GM18526 (cell line): Measurements from ENCODE around the gene CIB4.

ENCODE experiments used
- POLR2A ChIP-seq: IDR thresholded peaks from 3 replicates; pipeline ENCODE4 v1.6.1; 2011; ENCODE audit not compliant: insufficient read length; ENCODE audit errors: extremely low read depth

Gene CIB4

GRCh38 chr2:26598336-26598995 lies 42.7 kb downstream of the CIB4 start:
- TF ChIP-seq POLR2A = no peak

GRCh38 chr2:26597197-26597596 lies 44.0 kb downstream of the CIB4 start:
- no peak for TF ChIP-seq POLR2A

GRCh38 chr2:26595146-26595545 lies 46.0 kb downstream of the CIB4 start:
- TF ChIP-seq POLR2A = no peak

GRCh38 chr2:26591619-26592505 lies 49.3 kb downstream of the CIB4 start:
- TF ChIP-seq POLR2A = no peak

GRCh38 chr2:26590980-26591618 lies 50.1 kb downstream of the CIB4 start:
- TF ChIP-seq POLR2A = no peak

GRCh38 chr2:26590508-26590907 lies 50.7 kb downstream of the CIB4 start:
- TF ChIP-seq POLR2A = no peak

GRCh38 chr2:26588576-26588975 lies 52.6 kb downstream of the CIB4 start:
- no peak for TF ChIP-seq POLR2A

- TF ChIP-seq POLR2A = no peak
Observed at GRCh38 chr2:26587994-26588393, 53.2 kb downstream of the CIB4 start.

GRCh38 chr2:26585966-26586365 lies 55.2 kb downstream of the CIB4 start:
- no peak for TF ChIP-seq POLR2A

- TF ChIP-seq POLR2A = no peak
Observed at GRCh38 chr2:26585100-26585499, 56.1 kb downstream of the CIB4 start.

GRCh38 chr2:26584656-26585055 lies 56.5 kb downstream of the CIB4 start:
- no peak for TF ChIP-seq POLR2A

GRCh38 chr2:26584191-26584590 lies 57.0 kb downstream of the CIB4 start:
- no peak for TF ChIP-seq POLR2A

GRCh38 chr2:26583381-26583911 lies 57.7 kb downstream of the CIB4 start:
- no peak for TF ChIP-seq POLR2A

- TF ChIP-seq POLR2A = no peak
Observed at GRCh38 chr2:26582890-26583289, 58.3 kb downstream of the CIB4 start.

- no peak for TF ChIP-seq POLR2A
Observed at GRCh38 chr2:26581991-26582842, 58.9 kb downstream of the CIB4 start.

GRCh38 chr2:26581266-26581990 lies 59.7 kb downstream of the CIB4 start:
- no peak for TF ChIP-seq POLR2A
